ENCODE data around the gene TYROBP.
A peak's percentile ranks its signal among the peaks of the same experiment; 100 is the strongest.

Gene TYROBP

GRCh38 chr19:35937345-35938281 lies 29.5 kb upstream of the TYROBP start:
- no peak for FAIRE-seq
- TF ChIP-seq, protein P1, sequence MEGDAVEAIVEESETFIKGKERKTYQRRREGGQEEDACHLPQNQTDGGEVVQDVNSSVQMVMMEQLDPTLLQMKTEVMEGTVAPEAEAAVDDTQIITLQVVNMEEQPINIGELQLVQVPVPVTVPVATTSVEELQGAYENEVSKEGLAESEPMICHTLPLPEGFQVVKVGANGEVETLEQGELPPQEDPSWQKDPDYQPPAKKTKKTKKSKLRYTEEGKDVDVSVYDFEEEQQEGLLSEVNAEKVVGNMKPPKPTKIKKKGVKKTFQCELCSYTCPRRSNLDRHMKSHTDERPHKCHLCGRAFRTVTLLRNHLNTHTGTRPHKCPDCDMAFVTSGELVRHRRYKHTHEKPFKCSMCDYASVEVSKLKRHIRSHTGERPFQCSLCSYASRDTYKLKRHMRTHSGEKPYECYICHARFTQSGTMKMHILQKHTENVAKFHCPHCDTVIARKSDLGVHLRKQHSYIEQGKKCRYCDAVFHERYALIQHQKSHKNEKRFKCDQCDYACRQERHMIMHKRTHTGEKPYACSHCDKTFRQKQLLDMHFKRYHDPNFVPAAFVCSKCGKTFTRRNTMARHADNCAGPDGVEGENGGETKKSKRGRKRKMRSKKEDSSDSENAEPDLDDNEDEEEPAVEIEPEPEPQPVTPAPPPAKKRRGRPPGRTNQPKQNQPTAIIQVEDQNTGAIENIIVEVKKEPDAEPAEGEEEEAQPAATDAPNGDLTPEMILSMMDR (IDR thresholded peaks at IDR 0.05; ENCODE audit: insufficient read depth, missing control alignments) = no peak
- DNase-seq (ENCODE audit: insufficient read length, low spot score) = no peak

- no peak for FAIRE-seq
- TF ChIP-seq, protein P1 (IDR thresholded peaks at IDR 0.05; ENCODE audit: insufficient read depth, missing control alignments) = no peak
- DNase-seq (ENCODE audit: insufficient read length, low spot score) = no peak
These were observed 28.7 kb upstream of the TYROBP start for GRCh38 chr19:35936738-35937268.

- DNase-seq (ENCODE audit: insufficient read length, low spot score) (peak; percentile 93), FAIRE-seq (no peak)
- TF ChIP-seq, protein P1 (IDR thresholded peaks at IDR 0.05; ENCODE audit: insufficient read depth, missing control alignments) = no peak
These were observed 28.0 kb upstream of the TYROBP start, which contains the start of gene LRFN3 for GRCh38 chr19:35935911-35936737. LRFN3 (plus strand) TSS chr19:35936374; CDS start chr19:35939426, 3,052 bp downstream.

GRCh38 chr19:35932291-35932936 lies 24.3 kb upstream of the TYROBP start:
- no peak for FAIRE-seq
- TF ChIP-seq, protein P1 (IDR thresholded peaks at IDR 0.05; ENCODE audit: insufficient read depth, missing control alignments) = no peak
- no peak for DNase-seq (ENCODE audit: insufficient read length, low spot score)

DNA sequence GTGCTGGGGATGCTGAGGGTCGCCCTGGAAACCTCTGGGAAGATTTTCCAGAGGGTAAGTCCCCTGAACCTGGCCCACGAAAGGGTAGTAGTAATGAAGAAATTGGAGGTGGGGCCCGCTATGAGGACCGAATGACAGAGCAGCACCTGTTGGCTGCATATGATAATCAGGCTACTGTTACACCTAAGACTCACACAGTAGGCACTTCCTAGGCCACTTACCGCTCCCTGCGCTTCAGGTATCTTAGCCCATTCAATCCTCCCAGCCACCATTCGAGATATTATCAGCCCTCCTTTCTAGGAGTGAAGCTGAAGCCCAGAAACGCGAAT lies 23.7 kb upstream of the TYROBP start:
- DNase-seq (ENCODE audit: insufficient read length, low spot score) (no peak), FAIRE-seq (no peak)
- TF ChIP-seq, protein P1 (IDR thresholded peaks at IDR 0.05; ENCODE audit: insufficient read depth, missing control alignments) = no peak

DNA sequence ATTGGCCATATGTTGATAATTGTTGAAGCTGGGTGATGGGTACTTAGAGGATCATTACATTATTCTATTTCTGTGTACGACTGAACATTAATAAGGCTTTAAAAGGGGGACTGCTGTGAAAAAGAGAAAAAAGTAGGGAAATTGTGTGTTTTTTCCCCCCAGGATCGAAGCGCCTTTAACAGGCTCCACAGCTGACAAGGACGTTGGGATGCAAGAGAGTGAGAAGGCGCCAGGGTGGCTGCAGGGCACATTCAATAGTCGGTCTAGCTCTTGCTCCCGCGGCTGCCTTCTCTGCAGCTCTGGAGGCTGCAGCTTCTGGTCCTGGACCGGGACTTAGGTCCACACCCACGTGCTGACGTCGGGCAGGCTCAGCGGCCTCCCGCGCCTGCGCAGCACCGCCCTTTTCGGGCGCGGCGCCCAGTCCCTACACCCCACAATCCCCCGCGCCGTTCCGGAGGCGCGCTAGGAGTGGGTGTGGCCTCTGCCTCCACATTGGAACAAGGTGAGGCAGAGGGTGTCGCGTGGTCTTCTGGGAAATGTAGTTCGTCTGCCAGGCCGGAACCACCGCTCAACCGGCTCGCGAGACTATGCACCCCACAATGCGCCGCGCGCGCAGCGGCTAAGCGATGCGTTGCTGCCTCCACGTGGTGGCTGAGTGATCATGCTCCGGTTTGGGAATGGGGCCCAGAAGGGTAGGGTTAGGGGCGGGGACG lies 23.2 kb upstream of the TYROBP start:
- no peak for FAIRE-seq
- DNase-seq (ENCODE audit: insufficient read length, low spot score) = peak; percentile 94
- TF ChIP-seq, protein P1 (IDR thresholded peaks at IDR 0.05; ENCODE audit: insufficient read depth, missing control alignments) = peak; percentile 93

All from D721Med (cell line).